Common myeloid progenitor, CD34-positive (primary cell): Measurements from ENCODE around the gene C4orf50.

Source experiments
- CTCF ChIA-PET: fragments of 350-600 bp; sonication (Branson Sonifier 250); formaldehyde crosslinking; loops from one replicate; lab custom pipeline; 2021; ENCODE audit warnings: antibody characterized with exemption; lab: Charles Lee
- POLR2A ChIA-PET: fragments of 350-600 bp; sonication (Branson Sonifier 250); formaldehyde crosslinking; loops from one replicate; lab custom pipeline; 2021; ENCODE audit warnings: antibody characterized with exemption; lab: Charles Lee
- DNase-seq, 3 donors: peaks; one replicate each; pipeline versions ENCODE4 v3.0.0 to v3.0.0-alpha.2; 2013
- H3K27ac ChIP-seq, 2 experiments: 1 replicate in 1 of 2; 2 replicates in 1 of 2; pipeline ENCODE4 v1.7.0; 2013; ENCODE audit warnings: inconsistent platforms in 2 of 2, low read length in 2 of 2, mild to moderate bottlenecking in 2 of 2, low read depth in 1 of 2, moderate library complexity in 1 of 2; ENCODE audit not compliant: severe bottlenecking in 2 of 2, insufficient read depth in 1 of 2, poor library complexity in 1 of 2
- H3K27me3 ChIP-seq, 5 experiments: replicated peaks in 2 of 5; 1 replicate in 3 of 5; 2 replicates in 2 of 5; pipeline versions ENCODE4 v1.6.1 to v1.7.0; 2013; ENCODE audit warnings: low read length in 4 of 5, mild to moderate bottlenecking in 2 of 5, moderate library complexity in 2 of 5, inconsistent platforms in 1 of 5; ENCODE audit not compliant: insufficient read depth in 5 of 5, control insufficient read depth in 4 of 5
- H3K36me3 ChIP-seq, 4 experiments: 1 replicate in 2 of 4; 2 replicates in 2 of 4; pipeline versions ENCODE4 v1.6.1 to v1.7.0; 2013; ENCODE audit warnings: low read length in 3 of 4, control low read depth in 1 of 4, mild to moderate bottlenecking in 1 of 4; ENCODE audit not compliant: control insufficient read depth in 4 of 4, insufficient read depth in 4 of 4
- H3K4me1 ChIP-seq, 4 experiments: 1 replicate in 3 of 4; 2 replicates in 1 of 4; pipeline versions ENCODE4 v1.6.1 to v1.7.1; 2013; ENCODE audit warnings: low read length in 3 of 4, mild to moderate bottlenecking in 3 of 4, control low read depth in 1 of 4, inconsistent platforms in 1 of 4, moderate library complexity in 1 of 4; ENCODE audit not compliant: control insufficient read depth in 4 of 4, insufficient read depth in 4 of 4; ENCODE audit errors: control extremely low read depth in 1 of 4
- H3K4me3 ChIP-seq, 7 experiments: 1 replicate in 4 of 7; 2 replicates in 3 of 7; pipeline versions ENCODE4 v1.5.1 to v1.7.0; 2013; ENCODE audit warnings: mild to moderate bottlenecking in 7 of 7, low read length in 6 of 7, moderate library complexity in 6 of 7, inconsistent platforms in 2 of 7, low read depth in 2 of 7, control low read depth in 1 of 7; ENCODE audit not compliant: insufficient read depth in 4 of 7, control insufficient read depth in 1 of 7; ENCODE audit errors: extremely low read depth in 1 of 7
- H3K9me3 ChIP-seq, 5 experiments: 1 replicate in 4 of 5; 2 replicates in 1 of 5; pipeline versions ENCODE4 v1.6.1 to v1.7.1; 2013; ENCODE audit warnings: low read length in 4 of 5, mild to moderate bottlenecking in 2 of 5, inconsistent platforms in 1 of 5, low read depth in 1 of 5, moderate library complexity in 1 of 5; ENCODE audit not compliant: control insufficient read depth in 4 of 5, insufficient read depth in 2 of 5; ENCODE audit errors: control extremely low read depth in 1 of 5
- WGBS: methylation state at CpG from one replicate; pipeline ENCODE4 v1.1.5; 2013; ENCODE audit not compliant: insufficient coverage; 5-methylcytosine and 5-hydroxymethylcytosine counted together

Gene C4orf50

DNA sequence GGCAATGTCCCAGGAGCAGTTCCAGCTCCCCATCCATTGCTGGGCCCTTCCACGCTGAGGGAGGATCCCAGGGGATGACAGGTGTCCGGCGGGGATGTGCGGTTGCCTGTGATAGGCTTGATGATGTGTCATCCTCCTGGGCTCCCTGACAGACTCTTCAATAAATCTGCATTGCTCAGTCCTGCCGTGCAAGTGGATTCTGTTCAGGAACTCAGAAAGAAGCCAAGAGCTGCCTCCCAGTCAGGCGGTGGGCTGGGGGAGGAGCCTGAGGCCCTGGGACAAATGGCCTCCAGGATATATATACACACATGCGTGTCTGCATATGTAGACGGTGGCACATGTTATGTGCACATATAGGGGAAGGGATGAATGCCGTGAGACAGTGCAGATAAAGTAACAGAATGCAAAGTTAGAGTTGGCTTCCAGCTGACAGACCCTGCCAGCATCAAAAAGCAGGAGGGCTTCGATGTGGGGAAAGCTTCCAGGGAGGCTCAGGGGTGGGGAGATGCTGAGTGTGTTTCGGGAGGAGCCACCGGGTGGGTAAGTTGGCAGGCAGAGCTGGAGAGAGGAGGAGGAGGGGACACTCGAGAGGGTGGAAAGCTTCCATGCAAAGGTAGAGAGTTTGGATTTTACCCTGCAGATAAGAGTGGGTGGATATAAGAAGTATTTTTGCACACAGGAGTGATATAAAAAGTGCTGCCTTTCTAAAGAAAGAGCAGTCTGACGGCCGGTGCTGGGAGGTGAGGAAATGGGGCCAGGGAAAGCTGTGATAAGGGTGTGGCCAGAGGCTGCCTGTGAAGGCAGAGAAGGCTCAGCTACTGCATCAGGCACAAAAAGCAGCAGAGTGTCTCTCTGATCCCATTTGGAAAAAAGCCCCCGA, 96.9 kb downstream of the C4orf50 start:
- ChIA-PET CTCF (no interaction called here), POLR2A (no interaction called here)
- no peak for DNase-seq
- H3K4me1 ChIP-seq = no peaks in the 10 kb centered on the region
- no peak overlapping the region for H3K4me3 ChIP-seq
- no peaks in the 10 kb centered on the region for H3K36me3 ChIP-seq
- no peaks in the 10 kb centered on the region for H3K9me3 ChIP-seq
- peaks cover 0 to 71% (median 16%) of the 10 kb centered on the region in 5 experiments for H3K27me3 ChIP-seq
- WGBS = 49% methylated on average over 14 of the region's 16 CpGs
- no peak overlapping the region for H3K27ac ChIP-seq

DNA sequence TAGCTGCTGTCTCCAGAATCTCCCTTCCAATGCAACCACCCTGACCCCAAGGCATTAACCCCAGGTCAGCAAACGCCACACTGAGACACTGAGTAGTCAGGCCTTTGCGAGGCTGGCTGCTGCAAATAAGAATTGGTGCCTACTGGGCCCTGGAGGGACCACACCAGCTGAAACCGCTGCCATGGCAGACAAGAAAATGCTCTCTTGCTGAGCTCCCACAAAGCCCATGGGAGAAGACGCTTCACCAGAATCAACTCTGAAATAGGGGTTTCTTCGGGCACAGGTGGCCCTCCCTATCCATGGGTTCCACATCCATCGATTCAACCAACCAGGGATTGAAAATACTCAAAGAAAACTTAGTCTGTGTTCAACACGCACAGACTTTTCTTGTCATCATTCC, 98.7 kb downstream of the C4orf50 start:
- H3K36me3 ChIP-seq = no peaks in the 10 kb centered on the region
- H3K4me3 ChIP-seq = no peak overlapping the region
- H3K27ac ChIP-seq = no peak overlapping the region
- peaks cover 0 to 73% (median 16%) of the 10 kb centered on the region in 5 experiments for H3K27me3 ChIP-seq
- no peaks in the 10 kb centered on the region for H3K9me3 ChIP-seq
- ChIA-PET CTCF (no interaction called here), POLR2A (no interaction called here)
- WGBS = 90% methylated on average over 6 of the region's 7 CpGs
- no peak for DNase-seq
- H3K4me1 ChIP-seq = no peaks in the 10 kb centered on the region

DNA sequence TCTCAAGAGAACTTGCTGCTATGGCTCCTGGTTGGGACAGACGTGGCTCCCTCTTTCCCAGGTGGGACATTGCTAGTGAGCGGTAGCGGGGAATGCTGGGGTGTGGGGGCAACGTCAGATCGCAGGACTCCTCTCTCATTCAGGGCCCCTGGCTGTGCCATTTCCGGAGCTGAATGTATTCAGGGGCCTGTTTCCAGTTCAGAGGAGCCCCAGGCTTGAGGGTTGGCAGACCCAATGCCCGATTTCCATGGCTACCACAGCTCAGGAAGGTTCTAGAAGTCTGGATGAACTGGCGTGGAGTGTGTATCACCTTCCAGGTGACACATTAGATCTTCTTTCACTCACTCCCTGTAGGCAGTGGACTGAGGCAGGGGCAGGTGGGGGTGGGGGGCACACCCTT, 99.2 kb downstream of the C4orf50 start:
- Histone ChIP-seq H3K27ac (no peak overlapping the region), H3K9me3 (no peaks in the 10 kb centered on the region), H3K27me3 (peaks cover 0 to 73% (median 16%) of the 10 kb centered on the region in 5 experiments), H3K4me3 (no peak overlapping the region), H3K4me1 (no peaks in the 10 kb centered on the region), H3K36me3 (no peaks in the 10 kb centered on the region)
- WGBS = 98% methylated on average over 7 of the region's 8 CpGs
- ChIA-PET POLR2A (interaction anchor here (0.6 kb wide), 1 partner anchor 1185 kb away, joined by 4 read pairs; no protein-coding TSS in a partner anchor), CTCF (no interaction called here)
- DNase-seq = no peak

DNA sequence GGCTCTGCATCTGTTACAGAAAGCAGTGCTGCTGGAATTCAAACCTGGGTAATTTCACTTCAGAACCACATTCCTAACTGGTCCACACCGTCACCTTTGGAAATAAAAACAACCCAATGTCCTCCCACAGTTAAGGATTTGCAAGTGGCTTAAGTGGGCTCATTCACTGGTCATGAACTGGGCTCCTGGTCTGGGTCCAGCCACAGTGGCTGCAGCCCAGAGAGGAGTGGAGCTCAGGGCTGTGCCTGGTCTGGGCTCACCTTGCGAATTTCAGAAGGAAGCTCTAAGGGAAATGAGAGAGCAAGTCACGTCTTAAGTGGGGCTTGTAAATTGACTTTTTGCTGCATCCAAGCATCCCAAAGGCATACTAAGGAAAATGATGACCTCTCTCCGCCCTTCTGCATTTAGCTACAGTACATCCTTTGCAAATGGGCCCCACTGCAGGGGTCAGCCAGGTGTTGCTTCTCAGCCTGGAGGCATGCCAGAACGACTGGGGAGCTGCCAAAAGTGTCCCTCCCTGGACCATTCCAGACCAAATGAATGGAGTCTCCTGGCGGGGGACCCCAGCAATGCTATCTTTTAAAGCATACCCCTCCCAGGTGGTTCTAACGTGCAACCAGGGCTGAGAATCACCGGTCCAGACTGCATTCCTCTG, 99.8 kb downstream of the C4orf50 start:
- Histone ChIP-seq H3K36me3 (no peaks in the 10 kb centered on the region), H3K9me3 (peaks cover 0 to 1% (median 0%) of the 10 kb centered on the region in 5 experiments), H3K27ac (no peak overlapping the region), H3K4me1 (no peaks in the 10 kb centered on the region), H3K27me3 (peaks cover 0 to 72% (median 16%) of the 10 kb centered on the region in 5 experiments), H3K4me3 (no peak overlapping the region)
- CTCF ChIA-PET = no interaction called here
- no peak for DNase-seq
- WGBS = 76% methylated on average over 7 of the region's 8 CpGs
- POLR2A ChIA-PET = interaction anchor here (0.6 kb wide), 1 partner anchor 1184 kb away, joined by 4 read pairs; no protein-coding TSS in a partner anchor

DNA sequence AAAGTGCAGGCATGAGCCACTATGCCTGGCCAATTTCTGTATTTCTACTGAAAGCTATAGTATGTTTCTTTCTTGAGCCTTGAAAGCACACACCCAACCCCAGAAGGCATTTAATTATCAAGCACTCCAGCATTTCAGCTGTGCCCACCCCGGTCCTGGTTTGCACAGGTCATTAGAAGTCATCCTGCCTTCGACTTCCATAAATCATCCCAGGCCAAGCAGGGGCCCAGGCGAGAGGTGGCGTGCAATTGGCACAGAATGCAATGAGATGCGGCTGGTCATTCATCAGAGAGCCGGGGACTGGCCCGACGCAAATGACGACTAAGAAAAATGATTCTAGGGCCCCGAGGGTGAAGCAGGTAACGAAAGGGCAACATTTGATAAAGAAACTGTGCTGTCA, 100.6 kb downstream of the C4orf50 start:
- Histone ChIP-seq H3K36me3 (no peaks in the 10 kb centered on the region), H3K4me3 (no peak overlapping the region), H3K4me1 (no peaks in the 10 kb centered on the region), H3K27ac (no peak overlapping the region), H3K9me3 (peaks cover 0 to 3% (median 0%) of the 10 kb centered on the region in 5 experiments), H3K27me3 (peaks cover 0 to 68% (median 16%) of the 10 kb centered on the region in 5 experiments)
- CTCF ChIA-PET = no interaction called here
- POLR2A ChIA-PET = no interaction called here
- DNase-seq = no peak
- WGBS = 75% methylated on average over 10 of the region's 11 CpGs

DNA sequence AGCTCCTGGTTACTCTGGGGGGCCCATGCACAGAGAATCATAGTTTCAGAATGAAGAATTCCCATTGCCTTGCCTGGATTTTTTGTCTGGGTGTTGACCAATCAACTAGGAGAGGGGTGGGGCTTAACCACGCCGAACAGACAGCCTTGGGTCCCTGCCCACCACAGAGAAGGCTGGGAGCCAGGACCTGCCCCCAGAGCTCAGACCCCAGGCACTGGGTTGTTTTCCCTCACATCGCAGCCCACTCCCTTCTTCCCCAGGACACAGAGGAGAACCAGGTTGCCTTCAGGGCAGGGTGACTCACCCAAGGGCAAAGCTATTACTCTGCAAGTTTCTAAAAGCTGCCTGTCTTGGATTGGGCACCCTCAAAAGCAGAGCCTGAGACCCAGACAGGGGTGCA, 102.0 kb downstream of the C4orf50 start:
- WGBS = 88% methylated on average over 2 of the region's 3 CpGs
- ChIA-PET CTCF (no interaction called here), POLR2A (no interaction called here)
- DNase-seq = no peak
- Histone ChIP-seq H3K4me3 (no peak overlapping the region), H3K27me3 (peaks cover 0 to 53% (median 12%) of the 10 kb centered on the region in 5 experiments), H3K36me3 (no peaks in the 10 kb centered on the region), H3K9me3 (peaks cover 0 to 7% (median 0%) of the 10 kb centered on the region in 5 experiments), H3K4me1 (no peaks in the 10 kb centered on the region), H3K27ac (no peak overlapping the region)

DNA sequence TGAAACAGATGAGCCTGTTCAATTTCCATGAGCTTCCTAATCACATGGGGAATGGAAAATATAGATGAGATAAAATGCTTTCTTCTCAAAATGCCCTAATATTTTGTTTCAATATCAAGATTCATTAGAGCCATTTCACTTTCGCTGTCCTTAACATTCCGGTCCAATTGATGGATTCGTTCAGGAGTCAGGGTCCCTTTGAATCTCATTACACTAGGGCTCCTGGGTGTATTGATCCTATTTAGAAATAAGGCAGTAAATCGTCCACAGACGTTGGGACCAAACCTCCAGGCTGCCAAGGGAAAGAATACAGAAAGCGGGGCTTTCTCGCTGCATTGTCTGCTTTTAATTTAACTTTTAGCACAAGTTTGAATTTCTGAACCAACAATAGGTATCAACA, 104.8 kb downstream of the C4orf50 start:
- ChIA-PET POLR2A (no interaction called here), CTCF (no interaction called here)
- H3K36me3 ChIP-seq = no peaks in the 10 kb centered on the region
- H3K27ac ChIP-seq = no peak overlapping the region
- no peaks in the 10 kb centered on the region for H3K4me1 ChIP-seq
- H3K4me3 ChIP-seq = no peak overlapping the region
- H3K9me3 ChIP-seq = peaks cover 0 to 10% (median under 1%) of the 10 kb centered on the region in 5 experiments
- DNase-seq = no peak
- H3K27me3 ChIP-seq = peaks cover 0 to 37% (median 4%) of the 10 kb centered on the region in 5 experiments
- WGBS = 78% methylated on average over 3 of the region's 7 CpGs
